ENCODE measurements around the gene RERE. TPM values are rescaled to one million over a fixed set of nuclear protein-coding genes. Genes with fewer than 3 reads are reported as not detected.

Gene RERE
- total RNA-seq, 6 experiments from 2014 or later, result 36.5 to 41.6 (median 37.5) TPM

DNA sequence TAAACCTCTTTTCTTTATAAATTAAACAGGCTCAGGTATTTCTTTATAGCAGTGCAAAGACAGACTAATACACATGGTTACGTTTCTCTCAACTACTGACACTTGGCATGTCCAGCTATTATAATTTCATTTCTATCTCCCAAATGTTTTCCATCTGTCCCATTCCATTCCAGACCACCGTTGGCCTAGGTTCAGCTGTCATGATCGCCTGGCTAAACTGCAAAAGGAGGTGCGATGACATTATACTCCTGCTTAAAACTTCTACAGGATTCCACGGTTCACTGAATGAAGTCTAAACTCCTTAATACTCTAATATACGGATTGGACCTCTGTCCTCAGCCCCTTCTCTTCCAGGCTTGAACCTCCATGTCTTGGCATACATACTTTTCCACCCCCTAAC lies 72.1 kb downstream of the RERE start:
- peaks cover 31% of the 10 kb centered on the region for H3K4me1 Mint-ChIP-seq (ENCODE audit: low read depth)
- peaks cover 4% of the 10 kb centered on the region; the same call in 1 of the 2 replicates for H3K27me3 Mint-ChIP-seq (ENCODE audit: insufficient read depth)
- no peaks in the 10 kb centered on the region for H3K9me3 Mint-ChIP-seq
- no peak for DNase-seq
- no peak overlapping the region for H3K27ac Mint-ChIP-seq
- H3K4me3 Mint-ChIP-seq, result no peak overlapping the region
- TF ChIP-seq, protein P1, sequence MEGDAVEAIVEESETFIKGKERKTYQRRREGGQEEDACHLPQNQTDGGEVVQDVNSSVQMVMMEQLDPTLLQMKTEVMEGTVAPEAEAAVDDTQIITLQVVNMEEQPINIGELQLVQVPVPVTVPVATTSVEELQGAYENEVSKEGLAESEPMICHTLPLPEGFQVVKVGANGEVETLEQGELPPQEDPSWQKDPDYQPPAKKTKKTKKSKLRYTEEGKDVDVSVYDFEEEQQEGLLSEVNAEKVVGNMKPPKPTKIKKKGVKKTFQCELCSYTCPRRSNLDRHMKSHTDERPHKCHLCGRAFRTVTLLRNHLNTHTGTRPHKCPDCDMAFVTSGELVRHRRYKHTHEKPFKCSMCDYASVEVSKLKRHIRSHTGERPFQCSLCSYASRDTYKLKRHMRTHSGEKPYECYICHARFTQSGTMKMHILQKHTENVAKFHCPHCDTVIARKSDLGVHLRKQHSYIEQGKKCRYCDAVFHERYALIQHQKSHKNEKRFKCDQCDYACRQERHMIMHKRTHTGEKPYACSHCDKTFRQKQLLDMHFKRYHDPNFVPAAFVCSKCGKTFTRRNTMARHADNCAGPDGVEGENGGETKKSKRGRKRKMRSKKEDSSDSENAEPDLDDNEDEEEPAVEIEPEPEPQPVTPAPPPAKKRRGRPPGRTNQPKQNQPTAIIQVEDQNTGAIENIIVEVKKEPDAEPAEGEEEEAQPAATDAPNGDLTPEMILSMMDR (IDR thresholded peaks at IDR 0.05), result no peak
- no peaks in the 10 kb centered on the region for H3K36me3 Mint-ChIP-seq (ENCODE audit: low read depth)

DNA sequence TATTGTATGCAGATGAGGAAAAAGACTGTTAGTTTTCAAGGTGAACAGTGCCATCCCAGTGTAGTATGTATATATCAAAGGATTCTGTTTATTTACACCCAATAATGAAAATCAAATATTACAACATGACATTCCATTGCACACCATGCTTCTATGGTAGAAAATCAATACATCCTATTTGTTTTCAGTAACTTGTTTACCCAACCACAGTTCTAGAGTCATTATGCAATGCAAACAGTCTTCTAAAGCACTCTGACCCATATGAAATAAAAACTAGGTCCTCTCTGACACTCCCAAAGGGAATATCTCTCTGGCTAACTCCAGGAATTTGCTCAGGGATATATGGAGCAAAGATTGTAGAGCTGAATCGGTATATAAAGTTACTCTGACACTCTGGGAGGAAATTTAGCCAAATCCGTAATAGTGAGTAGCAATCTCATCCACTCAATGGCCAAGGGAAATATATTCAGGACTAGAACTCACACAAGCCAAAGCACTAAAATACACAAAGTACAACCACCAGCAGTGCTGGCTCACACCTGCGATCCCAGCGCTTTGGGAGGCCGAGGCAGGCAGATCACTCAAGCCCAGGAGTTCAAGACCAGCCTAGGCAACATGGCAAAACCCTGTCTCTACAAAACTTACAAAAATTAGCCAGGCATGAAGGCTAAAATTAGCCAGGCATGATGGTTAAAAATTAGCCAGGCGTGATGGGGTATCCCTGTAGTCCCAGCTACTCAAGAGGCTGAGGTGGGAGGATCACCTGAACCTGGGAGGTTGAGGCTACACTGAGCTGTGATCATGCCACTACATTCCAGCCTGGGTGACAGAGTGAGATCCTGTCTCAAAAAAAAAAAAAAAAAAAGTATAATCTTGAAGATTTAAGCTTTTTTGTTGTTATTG lies 75.2 kb downstream of the RERE start:
- H3K4me1 Mint-ChIP-seq (ENCODE audit: low read depth), result peaks cover 39% of the 10 kb centered on the region
- peaks cover 24% of the 10 kb centered on the region for H3K36me3 Mint-ChIP-seq (ENCODE audit: low read depth)
- no peak overlapping the region for H3K27ac Mint-ChIP-seq
- no peak overlapping the region for H3K4me3 Mint-ChIP-seq
- TF ChIP-seq, protein P1 (IDR thresholded peaks at IDR 0.05), result no peak
- peaks cover 16% of the 10 kb centered on the region for H3K9me3 Mint-ChIP-seq
- no peaks in the 10 kb centered on the region; the same call in 1 of the 2 replicates for H3K27me3 Mint-ChIP-seq (ENCODE audit: insufficient read depth)
- no peak for DNase-seq

DNA sequence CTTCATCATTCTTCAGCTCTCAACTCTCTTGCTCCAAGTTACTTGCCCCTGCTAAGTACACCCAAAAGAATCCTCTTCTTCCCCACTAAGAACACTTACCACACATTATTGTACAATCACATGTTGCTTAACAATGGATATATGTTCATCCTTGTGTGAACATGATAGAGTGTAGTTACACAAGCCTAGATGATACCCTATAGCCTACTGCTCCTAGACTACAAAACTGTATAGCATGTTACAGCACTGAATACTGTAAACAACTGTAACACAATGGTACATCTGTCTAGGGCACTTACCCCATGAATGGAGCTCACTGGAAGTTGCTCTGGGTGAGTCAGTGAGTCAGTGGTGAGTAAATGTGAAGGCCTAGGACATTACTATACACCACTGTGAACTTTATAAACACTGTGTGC lies 77.4 kb downstream of the RERE start:
- peak; percentile 73 for DNase-seq
- peak overlapping the region; percentile 71 for H3K27ac Mint-ChIP-seq
- H3K27me3 Mint-ChIP-seq (ENCODE audit: insufficient read depth), result no peaks in the 10 kb centered on the region; the same call in 1 of the 2 replicates
- TF ChIP-seq, protein P1 (IDR thresholded peaks at IDR 0.05), result no peak
- peaks cover 16% of the 10 kb centered on the region for H3K9me3 Mint-ChIP-seq
- H3K4me3 Mint-ChIP-seq, result no peak overlapping the region
- peaks cover 27% of the 10 kb centered on the region for H3K4me1 Mint-ChIP-seq (ENCODE audit: low read depth)
- H3K36me3 Mint-ChIP-seq (ENCODE audit: low read depth), result peaks cover 24% of the 10 kb centered on the region

GRCh38 chr1:8739377-8739776 lies 78.1 kb downstream of the RERE start:
- TF ChIP-seq, protein P1 (IDR thresholded peaks at IDR 0.05), result no peak
- Mint-ChIP-seq H3K27ac (no peak overlapping the region), H3K9me3 (peaks cover 16% of the 10 kb centered on the region), H3K36me3 (ENCODE audit: low read depth) (peaks cover 24% of the 10 kb centered on the region), H3K27me3 (ENCODE audit: insufficient read depth) (no peaks in the 10 kb centered on the region; the same call in 1 of the 2 replicates), H3K4me3 (no peak overlapping the region), H3K4me1 (ENCODE audit: low read depth) (peaks cover 27% of the 10 kb centered on the region)
- no peak for DNase-seq

GRCh38 chr1:8736927-8737326 lies 80.5 kb downstream of the RERE start:
- TF ChIP-seq, protein P1 (IDR thresholded peaks at IDR 0.05), result no peak
- Mint-ChIP-seq H3K4me3 (no peak overlapping the region), H3K4me1 (ENCODE audit: low read depth) (peaks cover 24% of the 10 kb centered on the region), H3K27me3 (ENCODE audit: insufficient read depth) (no peaks in the 10 kb centered on the region; the same call in 1 of the 2 replicates), H3K9me3 (peaks cover 19% of the 10 kb centered on the region), H3K36me3 (ENCODE audit: low read depth) (peaks cover 28% of the 10 kb centered on the region), H3K27ac (no peak overlapping the region)
- no peak for DNase-seq

Data from HFFc6 (cell line).